Peyer's patch (tissue), 4 donors: Measurements from ENCODE around the gene LITAFD. TPM values are rescaled to one million over a fixed set of nuclear protein-coding genes. Genes with fewer than 3 reads are reported as not detected.

Source experiments
- DNase-seq, 3 donors: peaks; one replicate each; pipeline ENCODE4 v3.0.0-alpha.2; 2017 to 2019
- H3K27ac ChIP-seq, 4 donors: fragments of 200-600 bp; sonication (generic); one replicate each; pipeline ENCODE4 v1.5.1; 2016 to 2019
- H3K27me3 ChIP-seq, 2 donors: fragments of 200-600 bp; sonication (generic); one replicate each; pipeline ENCODE4 v1.5.1; 2019
- H3K36me3 ChIP-seq, 3 donors: fragments of 200-600 bp; sonication (generic); one replicate each; pipeline ENCODE4 v1.5.1; 2016 to 2019
- H3K4me1 ChIP-seq, 4 donors: fragments of 200-600 bp; sonication (generic); one replicate each; pipeline ENCODE4 v1.5.1; 2016 to 2019
- H3K4me3 ChIP-seq, 4 donors: fragments of 200-600 bp; sonication (generic); 1 replicate in 3 of 4; 2 replicates in 1 of 4; pipeline ENCODE4 v1.5.1; 2016 to 2019; ENCODE audit warnings: mild to moderate bottlenecking in 1 of 4
- H3K9me3 ChIP-seq, 4 donors: fragments of 200-600 bp; sonication (generic); one replicate each; pipeline ENCODE4 v1.5.1; 2016 to 2019; ENCODE audit warnings: mild to moderate bottlenecking in 1 of 4
- CTCF ChIP-seq, 6 experiments: fragments of 450-650 bp in 4 of 6; fragments of 200-600 bp in 2 of 6; sonication (generic) in 1 of 6; IDR thresholded peaks; one replicate each; pipeline ENCODE4 v1.5.1; 2017 to 2019; ENCODE audit warnings: antibody characterized with exemption in 6 of 6, mild to moderate bottlenecking in 3 of 6, moderate library complexity in 1 of 6
- POLR2A ChIP-seq, 2 donors: fragments of 450-650 bp; IDR thresholded peaks; one replicate each; pipeline ENCODE4 v1.5.1; 2017; ENCODE audit warnings: antibody characterized with exemption in 2 of 2, mild to moderate bottlenecking in 2 of 2, moderate library complexity in 2 of 2
- total RNA-seq, 4 donors: library from RNA; depleted of rRNA; stranded (reverse); fragments of >200 nt; gene quantifications; one replicate each; pipeline ENCODE4 v1.1.0, GENCODE V29; 2016

Gene LITAFD
- total RNA-seq, 4 donors from 2014 or later, result not detected

GRCh38 chr16:8846401-8846932 is 35.7 kb upstream of the LITAFD start:
- DNase-seq, result peak in 1 of 3 donors; percentile 32
- no peak overlapping the region for H3K4me3 ChIP-seq
- H3K4me1 ChIP-seq, result peaks cover 0 to 4% (median 2%) of the 10 kb centered on the region in 4 donors
- no peaks in the 10 kb centered on the region for H3K27me3 ChIP-seq
- H3K36me3 ChIP-seq, result peaks cover 0 to 49% (median 0%) of the 10 kb centered on the region in 3 donors
- H3K27ac ChIP-seq, result no peak overlapping the region
- TF ChIP-seq CTCF (IDR thresholded peaks at IDR 0.05), result no peak
- TF ChIP-seq POLR2A (IDR thresholded peaks at IDR 0.05), result no peak
- peaks cover 0 to 3% (median 0%) of the 10 kb centered on the region in 4 donors for H3K9me3 ChIP-seq

- Histone ChIP-seq H3K27ac (no peak overlapping the region), H3K27me3 (no peaks in the 10 kb centered on the region), H3K9me3 (peaks cover 0 to 3% (median 0%) of the 10 kb centered on the region in 4 donors), H3K36me3 (peaks cover 0 to 50% (median 0%) of the 10 kb centered on the region in 3 donors), H3K4me1 (peaks cover 0 to 4% (median 2%) of the 10 kb centered on the region in 4 donors), H3K4me3 (no peak overlapping the region)
- no peak for DNase-seq
- TF ChIP-seq CTCF (IDR thresholded peaks at IDR 0.05), result no peak
- TF ChIP-seq POLR2A (IDR thresholded peaks at IDR 0.05), result no peak
Measured at GRCh38 chr16:8847145-8847544, 35.0 kb upstream of the LITAFD start.

- peaks cover 0 to 3% (median 0%) of the 10 kb centered on the region in 4 donors for H3K9me3 ChIP-seq
- H3K27me3 ChIP-seq, result no peaks in the 10 kb centered on the region
- no peak overlapping the region for H3K4me3 ChIP-seq
- no peak for TF ChIP-seq CTCF (IDR thresholded peaks at IDR 0.05)
- no peak for TF ChIP-seq POLR2A (IDR thresholded peaks at IDR 0.05)
- H3K27ac ChIP-seq, result no peak overlapping the region
- peaks cover 0 to 4% (median 2%) of the 10 kb centered on the region in 4 donors for H3K4me1 ChIP-seq
- peak in 2 of 3 donors; percentile 37 to 44 for DNase-seq
- peaks cover 0 to 50% (median 0%) of the 10 kb centered on the region in 3 donors for H3K36me3 ChIP-seq
Measured at GRCh38 chr16:8847623-8848022, 34.5 kb upstream of the LITAFD start.

GRCh38 chr16:8848231-8848938 is 33.8 kb upstream of the LITAFD start:
- Histone ChIP-seq H3K36me3 (peaks cover 0 to 50% (median 0%) of the 10 kb centered on the region in 3 donors), H3K4me1 (peaks cover 0 to 4% (median 2%) of the 10 kb centered on the region in 4 donors), H3K27ac (no peak overlapping the region), H3K27me3 (no peaks in the 10 kb centered on the region), H3K4me3 (no peak overlapping the region), H3K9me3 (peaks cover 0 to 3% (median 0%) of the 10 kb centered on the region in 4 donors)
- peak in 1 of 3 donors; percentile 49 for DNase-seq
- TF ChIP-seq POLR2A (IDR thresholded peaks at IDR 0.05) (no peak), CTCF (IDR thresholded peaks at IDR 0.05) (no peak)

- Histone ChIP-seq H3K36me3 (peaks cover 0 to 54% (median 0%) of the 10 kb centered on the region in 3 donors), H3K27me3 (no peaks in the 10 kb centered on the region), H3K4me1 (peaks cover 0 to 4% (median 2%) of the 10 kb centered on the region in 4 donors), H3K4me3 (no peak overlapping the region), H3K9me3 (peaks cover 0 to 3% (median 0%) of the 10 kb centered on the region in 4 donors), H3K27ac (no peak overlapping the region)
- TF ChIP-seq POLR2A (IDR thresholded peaks at IDR 0.05) (no peak), CTCF (IDR thresholded peaks at IDR 0.05) (no peak)
- peak in 1 of 3 donors; percentile 39 for DNase-seq
Measured at GRCh38 chr16:8848939-8849391, 33.2 kb upstream of the LITAFD start.
